Sigmoid colon (tissue), 7 donors: ENCODE measurements around the gene HINT2. TPM values are rescaled to one million over a fixed set of nuclear protein-coding genes. Genes with fewer than 3 reads are reported as not detected.

ENCODE experiments used
- DNase-seq: peaks from one replicate; pipeline ENCODE4 v3.0.0-alpha.2; 2019
- H3K27ac ChIP-seq, 4 donors: fragments of 200-600 bp; sonication (generic); one replicate each; pipeline ENCODE4 v1.5.1; 2016 to 2019; ENCODE audit warnings: mild to moderate bottlenecking in 1 of 4
- H3K27me3 ChIP-seq, 3 donors: fragments of 200-600 bp; sonication (generic); one replicate each; pipeline ENCODE4 v1.5.1; 2019; ENCODE audit warnings: mild to moderate bottlenecking in 1 of 3
- H3K36me3 ChIP-seq, 4 donors: fragments of 200-600 bp; sonication (generic); one replicate each; pipeline ENCODE4 v1.5.1; 2016 to 2019
- H3K4me1 ChIP-seq, 4 donors: fragments of 200-600 bp; sonication (generic); one replicate each; pipeline ENCODE4 v1.5.1; 2017 to 2019
- H3K4me3 ChIP-seq, 4 donors: fragments of 200-600 bp; sonication (generic); one replicate each; pipeline ENCODE4 v1.5.1; 2017 to 2019; ENCODE audit warnings: mild to moderate bottlenecking in 2 of 4, moderate library complexity in 1 of 4
- H3K9me3 ChIP-seq, 4 donors: fragments of 200-600 bp in 3 of 4; sonication (generic) in 3 of 4; one replicate each; pipeline versions ENCODE4 v1.5.1 to v1.6.1; 2013 to 2019
- CTCF ChIP-seq, 4 experiments: fragments of 450-650 bp in 3 of 4; fragments of 200-600 bp in 1 of 4; IDR thresholded peaks; one replicate each; pipeline ENCODE4 v1.5.1; 2016 to 2019; ENCODE audit warnings: antibody characterized with exemption in 4 of 4, mild to moderate bottlenecking in 3 of 4, moderate library complexity in 2 of 4
- EP300 ChIP-seq, 4 donors: sonication (generic); formaldehyde crosslinking; IDR thresholded peaks; one replicate each; pipeline ENCODE4 v1.6.1; 2017; ENCODE audit warnings: antibody characterized with exemption in 4 of 4
- POLR2A ChIP-seq, 2 donors: fragments of 450-650 bp; IDR thresholded peaks; one replicate each; pipeline ENCODE4 v1.6.1; 2016; ENCODE audit warnings: antibody characterized with exemption in 2 of 2, mild to moderate bottlenecking in 2 of 2, moderate library complexity in 2 of 2
- POLR2AphosphoS5 ChIP-seq, 4 donors: sonication (generic); formaldehyde crosslinking; IDR thresholded peaks; one replicate each; pipeline ENCODE4 v1.6.1; 2017; ENCODE audit warnings: antibody characterized with exemption in 4 of 4
- WGBS, 2 donors: extraction: QIAGEN DNeasy Blood & Tissue Kit; methylation state at CpG; one replicate each; pipeline ENCODE4 v1.1.7; 2013; 5-methylcytosine and 5-hydroxymethylcytosine counted together
- intact Hi-C: fragments of 100-400 bp; cut with DNase I; formaldehyde crosslinking; loops from one replicate; pipeline ENCODE4 v1.15.1; 2023
- polyA plus RNA-seq, 3 donors: library from polyadenylated mRNA; stranded (reverse); fragments of 200-250 nt; gene quantifications; one replicate each; pipeline ENCODE4 v1.2.3, GENCODE V29; 2013
- total RNA-seq, 4 donors: library from RNA; depleted of rRNA; stranded (reverse); fragments of >200 nt; gene quantifications; one replicate each; pipeline ENCODE4 v1.1.0, GENCODE V29; 2016
- donor health status: healthy with polysubstance abuse.
- donor health status: Bipolar disorder and iron deficiency.
- donor health status: healthy.

HINT2 gene
- total RNA-seq (10 to 100 TPM; 23.5 to 42.8 (median 36.2) TPM), polyA plus RNA-seq (100 to 1,000 TPM in 2 of 3 donors, 10 to 100 TPM in 1; 85.8 to 125 (median 112) TPM)

- intact Hi-C loops, result loop anchor here (2.0 to 5.0 kb wide), 3 partner anchors 14 to 158 kb away; partner anchors contain the start of genes FAM221B, GBA2, RGP1 and TMEM8B
- peak; percentile 99 for DNase-seq
- Histone ChIP-seq H3K36me3 (peaks cover 0 to 1% (median 0%) of the 10 kb centered on the region in 4 donors), H3K4me3 (peak within 1 kb of the TSS; percentile 82 to 99 (median 98)), H3K27me3 (no peaks in the 10 kb centered on the region), H3K4me1 (peaks cover 0 to 36% (median 32%) of the 10 kb centered on the region in 4 donors), H3K9me3 (no peaks in the 10 kb centered on the region), H3K27ac (peak within 1 kb of the TSS; percentile 98 to 100 (median 98))
- 0 to 1% methylated on average over 52 of the region's 52 CpGs for WGBS, 2 donors
- TF ChIP-seq POLR2A (IDR thresholded peaks at IDR 0.05) (peak; percentile 92 to 93), EP300 (IDR thresholded peaks at IDR 0.05) (no peak), POLR2AphosphoS5 (IDR thresholded peaks at IDR 0.05) (peak; percentile 94 to 99 (median 97)), CTCF (IDR thresholded peaks at IDR 0.05) (peak in 1 of 4 experiments; percentile 9)
These were observed at the start of gene HINT2 for GRCh38 chr9:35814841-35815543. TSS of gene HINT2 (minus strand) at chr9:35815042. CDS start at chr9:35814979, 63 bp downstream.

- H3K27me3 ChIP-seq, result peaks cover 0 to 6% (median 0%) of the 10 kb centered on the region in 3 donors
- no peaks in the 10 kb centered on the region for H3K4me1 ChIP-seq
- H3K36me3 ChIP-seq, result no peaks in the 10 kb centered on the region
- intact Hi-C loops, result no loop called here
- no peak overlapping the region for H3K27ac ChIP-seq
- WGBS, 2 donors, result 66 to 78% methylated on average over 8 of the region's 8 CpGs
- no peaks in the 10 kb centered on the region for H3K9me3 ChIP-seq
- no peak overlapping the region for H3K4me3 ChIP-seq
- TF ChIP-seq EP300 (IDR thresholded peaks at IDR 0.05) (no peak), POLR2AphosphoS5 (IDR thresholded peaks at IDR 0.05) (no peak), POLR2A (IDR thresholded peaks at IDR 0.05) (no peak), CTCF (IDR thresholded peaks at IDR 0.05) (no peak)
- DNase-seq, result no peak
These were observed 48.7 kb upstream of the HINT2 start for GRCh38 chr9:35863583-35863982.

- intact Hi-C loops, result no loop called here
- 71 to 88% methylated on average over 4 of the region's 4 CpGs for WGBS, 2 donors
- no peak overlapping the region for H3K4me3 ChIP-seq
- TF ChIP-seq POLR2A (IDR thresholded peaks at IDR 0.05) (no peak), EP300 (IDR thresholded peaks at IDR 0.05) (no peak), POLR2AphosphoS5 (IDR thresholded peaks at IDR 0.05) (no peak), CTCF (IDR thresholded peaks at IDR 0.05) (no peak)
- H3K4me1 ChIP-seq, result no peaks in the 10 kb centered on the region
- no peak for DNase-seq
- H3K27me3 ChIP-seq, result peaks cover 0 to under 1% (median 0%) of the 10 kb centered on the region in 3 donors
- H3K36me3 ChIP-seq, result no peaks in the 10 kb centered on the region
- H3K27ac ChIP-seq, result no peak overlapping the region
- no peaks in the 10 kb centered on the region for H3K9me3 ChIP-seq
These were observed 47.5 kb upstream of the HINT2 start for GRCh38 chr9:35862328-35862727.

- peak; percentile 30 for DNase-seq
- H3K9me3 ChIP-seq, result no peaks in the 10 kb centered on the region
- no peaks in the 10 kb centered on the region for H3K4me1 ChIP-seq
- no peak overlapping the region for H3K4me3 ChIP-seq
- 39 to 63% methylated on average over 12 of the region's 12 CpGs for WGBS, 2 donors
- no peak overlapping the region for H3K27ac ChIP-seq
- intact Hi-C loops, result no loop called here
- TF ChIP-seq POLR2AphosphoS5 (IDR thresholded peaks at IDR 0.05), result no peak
- TF ChIP-seq POLR2A (IDR thresholded peaks at IDR 0.05), result no peak
- TF ChIP-seq EP300 (IDR thresholded peaks at IDR 0.05), result no peak
- TF ChIP-seq CTCF (IDR thresholded peaks at IDR 0.05), result no peak
- no peaks in the 10 kb centered on the region for H3K27me3 ChIP-seq
- no peaks in the 10 kb centered on the region for H3K36me3 ChIP-seq
These were observed 46.5 kb upstream of the HINT2 start for GRCh38 chr9:35861161-35861897.
